NCI-H510A treated with DMSO at 0.1 percent for 48 hours (cell line): ENCODE measurements around the gene BRF1.

Experiments
- DNase-seq: peaks from one replicate; lab custom pipeline; 2025; lab: John Stamatoyannopoulos, UW

The BRF1 gene

DNA sequence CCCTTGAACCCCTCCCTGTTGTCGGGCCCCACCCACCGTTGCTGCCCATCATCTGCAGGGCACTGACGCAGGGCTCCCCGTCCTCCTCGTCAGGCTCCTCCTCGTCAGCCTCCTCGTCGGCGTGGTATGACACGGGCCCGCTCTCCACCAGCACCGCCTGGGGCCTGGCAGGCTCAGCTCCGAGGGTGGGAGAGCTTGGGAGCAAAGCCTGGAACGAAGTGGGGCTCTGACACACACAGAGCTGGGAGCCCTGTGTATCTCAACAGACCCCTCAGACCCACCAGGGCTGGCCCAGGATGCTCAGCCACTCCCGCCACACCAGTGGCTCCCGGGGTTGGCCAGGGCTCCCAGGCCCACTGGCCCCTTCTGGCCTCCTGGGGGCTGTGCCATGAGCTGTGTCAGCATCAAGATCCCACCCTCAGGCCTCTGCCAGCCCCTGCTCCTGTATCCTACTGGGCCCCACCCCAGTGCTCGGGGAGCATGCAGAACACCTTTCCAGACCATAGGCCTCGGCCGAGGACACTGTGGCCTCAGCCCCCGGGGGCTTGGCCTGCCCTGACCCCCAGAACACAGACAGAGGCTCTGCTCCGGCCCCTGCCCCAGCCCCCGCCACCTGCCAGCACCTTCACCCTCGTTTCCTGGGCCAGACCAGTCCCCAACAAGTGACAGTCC lies 89.6 kb downstream of the BRF1 start:
- DNase-seq, result no peak

DNA sequence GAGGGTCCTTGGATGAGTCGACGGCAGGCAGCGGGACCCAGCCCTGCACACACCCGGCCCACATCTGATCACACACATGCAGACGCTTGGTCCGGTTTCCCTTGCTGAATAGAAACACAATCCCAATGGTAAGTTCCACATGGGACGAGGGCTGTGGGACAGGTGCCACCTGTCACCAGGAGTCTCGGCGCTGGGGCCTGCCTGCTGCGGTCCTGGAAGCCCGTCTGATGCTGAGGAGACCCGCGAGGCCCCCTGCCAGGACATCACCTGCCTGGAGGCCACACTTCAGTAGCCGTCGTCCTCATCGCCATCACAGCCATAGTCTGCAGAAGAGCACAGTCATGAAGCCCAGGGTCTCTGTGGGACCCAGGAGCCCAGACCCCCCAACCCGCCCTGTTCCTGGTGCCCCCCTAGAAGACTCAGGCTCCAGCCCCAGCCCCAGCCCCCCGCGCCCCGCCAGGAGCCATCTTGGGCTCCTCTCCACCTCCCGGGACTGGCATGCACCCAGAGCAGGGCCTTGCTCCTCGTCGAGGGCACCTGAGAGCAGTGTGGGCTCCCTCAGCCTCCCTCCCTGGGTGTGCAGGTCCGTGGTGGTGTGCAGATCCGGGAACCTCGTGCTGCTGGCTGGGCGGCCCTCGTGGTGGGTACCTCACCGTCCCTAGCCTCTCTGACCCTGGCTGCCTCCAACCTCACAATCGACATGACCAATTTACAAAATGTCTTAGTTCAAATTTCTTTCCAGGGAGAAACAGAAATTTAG lies 90.4 kb downstream of the BRF1 start:
- no peak for DNase-seq

DNA sequence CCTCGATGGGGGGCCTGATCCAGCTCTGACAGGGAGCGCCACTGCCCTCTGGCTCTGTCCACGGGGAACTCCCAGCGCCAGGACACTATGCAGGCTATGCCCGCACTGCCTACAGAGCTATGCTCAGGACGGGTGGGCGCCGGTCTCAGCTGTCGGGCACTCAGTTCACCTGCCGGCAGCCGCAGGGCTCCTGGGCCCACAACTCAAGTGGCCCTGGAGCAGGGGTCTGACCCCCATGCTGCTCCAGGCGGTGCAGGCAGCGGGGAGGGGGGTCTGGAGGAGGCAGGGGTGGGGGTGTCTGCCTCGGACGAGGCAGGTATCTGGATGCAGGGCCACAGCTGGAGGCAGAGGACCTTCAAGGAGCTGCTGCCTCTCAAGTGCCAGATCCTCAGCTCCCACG lies 91.2 kb downstream of the BRF1 start:
- DNase-seq, result no peak

DNA sequence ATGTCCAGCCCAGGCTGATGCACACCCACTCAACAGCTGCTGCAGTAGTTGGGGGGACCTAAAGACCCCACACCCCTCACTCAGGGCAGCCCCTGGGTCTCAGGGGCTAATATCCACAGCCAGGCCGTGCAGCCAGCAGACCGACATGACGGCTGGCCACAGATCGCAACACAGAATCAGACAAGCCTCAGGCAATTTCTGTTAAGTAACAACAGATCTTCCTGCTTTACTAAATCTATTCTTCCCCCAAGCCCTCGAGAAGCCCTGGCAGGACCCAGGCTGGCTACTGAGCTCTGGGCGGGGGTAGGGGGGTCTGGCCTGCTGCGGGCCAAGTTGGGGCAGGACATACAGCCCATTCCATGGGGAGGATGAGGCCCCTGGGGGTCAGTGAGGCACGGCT lies 91.7 kb downstream of the BRF1 start:
- DNase-seq, result no peak

DNA sequence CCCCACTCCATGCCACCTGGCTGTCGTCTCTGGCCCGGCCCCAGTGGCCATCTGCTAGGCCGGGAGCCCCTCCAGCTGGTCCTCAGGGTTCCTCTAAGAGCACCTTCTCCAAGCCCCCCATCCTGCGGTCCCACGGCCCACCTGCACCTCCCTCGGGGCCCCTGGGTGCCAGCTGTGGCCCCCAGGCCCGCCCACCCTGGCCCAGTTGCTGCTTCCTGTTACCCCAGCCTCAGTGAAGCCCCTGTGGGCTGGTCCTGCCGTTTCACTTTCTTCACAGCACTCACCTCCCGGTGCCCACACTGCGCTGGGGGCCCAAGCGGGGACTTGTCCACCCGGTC lies 92.1 kb downstream of the BRF1 start:
- DNase-seq, result no peak

DNA sequence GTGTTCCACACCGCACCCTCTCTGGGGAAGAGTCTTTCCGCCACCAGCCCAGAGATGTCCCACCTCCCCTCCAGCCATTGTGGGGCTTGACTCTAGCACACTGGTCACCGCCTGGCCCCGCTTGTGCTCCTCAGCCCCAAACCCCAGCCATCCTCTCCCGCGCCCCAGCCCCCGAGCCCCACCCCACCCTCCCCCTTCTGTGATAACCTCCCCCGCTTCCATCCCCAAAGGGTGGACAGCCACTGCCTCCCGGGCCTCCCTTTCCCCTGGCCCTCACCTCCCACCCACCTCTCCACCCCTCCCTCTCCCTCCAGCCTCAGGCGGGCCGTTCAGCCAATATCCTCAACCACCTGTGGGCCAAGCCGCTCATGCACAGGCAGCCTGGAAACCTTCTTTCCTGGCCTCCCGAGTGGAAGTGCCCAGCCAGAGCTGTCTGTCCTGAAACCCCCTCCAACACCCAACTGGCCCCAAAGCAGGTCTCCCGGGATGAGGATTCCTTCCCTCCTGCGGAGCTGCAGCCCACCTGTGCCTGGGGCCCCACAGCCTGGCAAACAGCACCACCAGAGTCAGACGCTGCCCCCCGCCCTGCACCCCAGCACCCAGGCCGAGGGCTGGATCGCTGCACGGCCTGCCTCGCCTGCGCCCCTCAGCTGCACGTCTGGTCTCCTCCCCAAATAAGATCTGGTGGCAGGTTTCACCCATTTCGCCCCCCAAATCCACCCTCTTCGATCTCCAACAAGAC lies 92.6 kb downstream of the BRF1 start:
- DNase-seq, result no peak

DNA sequence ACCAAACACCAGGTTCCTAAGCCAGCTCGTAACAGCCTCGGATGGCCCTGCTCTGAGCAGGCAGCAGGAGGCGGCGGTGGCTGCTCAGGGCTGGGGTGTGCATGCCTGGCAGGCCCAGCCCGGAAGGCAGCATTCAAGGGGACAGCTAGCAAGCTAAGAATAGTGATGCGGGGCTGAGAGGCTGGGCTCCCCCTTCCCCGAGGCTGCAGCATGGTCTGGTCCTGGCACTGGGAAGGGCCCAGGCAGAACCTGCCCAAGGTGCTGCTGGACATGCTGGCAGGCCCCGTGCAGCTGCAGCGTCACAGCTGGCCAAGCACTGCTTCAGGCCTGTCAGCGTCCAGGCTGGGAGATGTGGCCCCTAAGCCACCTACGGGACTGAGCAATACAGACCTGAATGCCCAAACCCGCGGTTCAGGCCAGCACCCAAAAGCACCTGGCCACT lies 93.3 kb downstream of the BRF1 start:
- DNase-seq, result no peak

DNA sequence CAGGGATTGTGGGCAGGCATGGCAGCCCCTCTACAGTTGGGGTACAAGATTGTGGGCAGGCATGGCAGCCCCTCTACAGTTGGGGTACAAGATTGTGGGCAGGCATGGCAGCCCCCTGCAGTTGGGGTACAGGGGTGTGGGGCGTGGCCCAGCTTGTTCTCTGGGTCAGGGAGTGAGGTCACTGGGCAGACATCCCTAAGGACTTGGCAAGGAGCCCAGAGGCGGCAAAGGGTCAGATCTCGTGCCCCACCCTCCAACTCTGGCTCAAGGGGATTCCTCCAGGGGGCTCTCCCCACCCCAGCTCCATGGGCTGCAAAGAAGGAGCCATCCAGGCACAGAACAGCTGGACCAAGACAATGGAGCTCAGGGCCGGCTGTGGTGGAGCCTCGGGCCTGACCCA lies 93.9 kb downstream of the BRF1 start:
- no peak for DNase-seq

DNA sequence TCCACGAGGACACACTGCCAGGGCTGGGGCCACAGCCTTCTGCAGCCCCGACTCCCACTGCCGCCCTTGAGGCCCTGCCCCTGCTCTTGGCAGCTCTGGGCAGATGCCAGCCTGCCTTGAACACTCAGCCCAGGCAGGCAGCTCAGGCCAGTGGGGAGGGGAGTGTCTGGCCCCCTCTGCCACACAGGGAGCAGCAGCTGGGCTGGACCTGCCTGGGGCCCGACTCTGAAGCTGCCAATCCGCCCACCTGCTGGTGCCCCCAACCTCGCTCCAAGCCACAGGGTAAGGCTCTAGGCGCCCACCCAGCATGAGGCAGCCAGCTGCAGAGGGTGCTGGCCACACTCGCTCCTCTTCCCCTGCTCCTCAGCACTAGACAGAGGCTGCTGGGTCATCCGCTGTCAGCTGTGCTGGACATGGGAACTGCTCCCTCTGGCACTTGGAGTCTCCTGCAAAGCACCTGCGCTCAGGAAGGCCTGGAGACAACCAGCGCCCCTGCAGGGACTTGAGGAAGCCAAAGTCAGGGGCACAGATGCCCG lies 95.1 kb downstream of the BRF1 start:
- DNase-seq, result no peak

DNA sequence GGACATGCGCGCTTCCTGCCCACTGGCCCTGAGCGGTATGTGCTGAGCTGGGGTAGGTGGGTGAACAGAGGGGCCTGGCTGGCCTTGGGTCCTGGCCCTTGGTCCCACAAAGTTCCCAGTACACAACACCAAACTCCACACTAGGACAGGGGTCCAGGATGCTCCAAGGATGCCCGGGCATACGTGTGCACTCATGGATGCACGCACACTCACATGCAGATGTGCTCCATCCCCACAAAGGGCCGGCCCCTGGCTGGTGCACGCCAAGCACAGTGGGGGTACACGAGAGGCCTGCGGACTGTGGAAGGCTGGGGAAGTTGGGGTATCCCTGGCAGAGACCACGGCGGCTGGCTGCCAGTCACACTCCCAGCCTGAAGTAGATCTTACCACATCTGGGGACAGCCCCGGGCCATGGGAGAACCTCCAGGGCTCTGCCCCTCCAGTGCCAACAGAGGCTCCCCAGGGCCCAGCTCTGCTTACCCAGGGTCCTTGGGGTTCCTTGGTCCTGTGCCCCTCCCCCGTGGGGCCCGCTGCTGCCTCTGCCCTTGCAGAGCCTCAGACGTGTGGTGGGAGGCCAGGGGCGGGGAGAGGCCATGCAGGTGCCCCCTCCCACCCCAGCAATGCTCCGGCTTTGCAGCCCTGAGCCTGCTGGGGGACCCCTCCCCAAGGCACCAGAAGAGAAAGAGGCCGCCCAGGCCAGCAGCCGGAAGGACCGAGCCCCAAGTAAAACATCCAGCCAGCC lies 95.7 kb downstream of the BRF1 start:
- no peak for DNase-seq

DNA sequence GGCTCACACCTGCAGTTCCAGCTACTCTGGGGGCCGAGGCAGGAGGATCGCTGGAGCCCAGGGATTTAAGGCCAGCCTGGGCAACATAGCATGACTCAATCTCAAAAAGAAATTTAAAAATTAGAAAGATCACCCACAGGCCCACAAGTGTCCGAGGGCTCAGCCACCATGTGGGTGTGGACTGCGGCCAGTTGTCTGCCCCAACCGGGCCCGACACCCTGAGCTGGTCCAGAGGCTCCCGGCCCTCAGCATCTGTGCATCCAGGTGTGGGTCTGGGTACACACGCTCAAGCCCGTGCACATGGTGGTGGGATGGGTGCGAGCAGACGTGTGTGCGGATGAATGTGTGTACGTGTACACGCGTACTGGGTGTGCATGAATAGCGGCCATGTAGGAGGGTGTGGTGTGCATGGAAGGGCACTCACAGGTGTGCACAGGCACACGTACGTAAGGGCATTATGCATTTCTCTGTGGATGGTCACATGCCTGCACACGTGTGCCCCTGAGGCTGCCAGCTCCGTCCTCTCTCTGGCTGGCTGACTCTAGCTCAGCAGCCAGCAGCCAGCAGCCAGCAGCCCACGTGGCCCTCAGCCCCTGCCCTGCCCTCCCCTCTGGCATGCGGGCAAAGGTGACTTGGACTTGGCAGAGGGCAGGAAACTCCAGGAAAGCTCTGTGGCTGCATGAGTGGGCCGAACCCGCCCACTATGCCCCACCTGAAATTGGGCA lies 96.4 kb downstream of the BRF1 start:
- DNase-seq, result no peak

DNA sequence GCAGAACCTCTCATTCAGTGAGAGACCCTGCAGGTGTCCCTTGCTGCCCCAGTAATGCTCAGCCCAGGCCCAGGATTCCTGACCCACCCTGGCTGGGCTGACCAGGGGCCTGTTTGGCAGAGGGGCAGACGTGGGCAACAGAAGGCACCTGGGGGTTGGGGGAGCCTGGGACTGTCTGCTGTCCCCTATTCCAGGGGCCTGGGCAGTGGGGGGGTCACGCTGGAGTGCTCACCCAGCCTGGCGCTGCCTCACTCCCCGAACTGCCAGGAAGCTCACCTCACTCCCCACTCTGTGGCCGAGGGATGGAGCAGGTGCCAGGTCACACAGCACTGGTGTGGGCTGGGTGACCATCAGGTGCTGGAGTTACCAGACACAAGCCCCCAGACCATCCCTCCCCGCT lies 97.1 kb downstream of the BRF1 start:
- DNase-seq, result no peak

DNA sequence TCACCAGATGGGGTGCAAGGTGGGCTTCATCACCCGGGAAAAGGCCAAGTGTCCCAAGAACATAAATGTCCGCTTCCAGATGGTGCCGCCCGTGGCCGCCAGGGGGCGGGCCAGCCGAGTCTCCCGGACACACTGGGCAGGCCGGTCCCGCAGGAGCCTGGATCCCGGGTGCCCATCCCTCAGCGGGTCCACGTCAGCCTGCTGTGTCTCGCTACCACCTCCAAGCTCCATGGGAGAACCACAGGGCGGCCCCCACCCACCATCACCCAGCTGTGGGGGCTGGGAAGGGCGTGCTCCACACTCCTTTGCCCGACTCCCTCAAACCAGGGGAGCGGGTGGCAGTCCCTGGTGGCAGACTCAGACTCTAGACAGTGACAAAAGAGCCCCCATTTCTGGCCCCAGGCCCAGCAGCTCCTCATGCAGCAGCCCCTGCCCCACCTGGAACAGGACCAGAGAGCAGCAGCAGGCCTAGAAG lies 97.7 kb downstream of the BRF1 start:
- DNase-seq, result peak; percentile 20

DNA sequence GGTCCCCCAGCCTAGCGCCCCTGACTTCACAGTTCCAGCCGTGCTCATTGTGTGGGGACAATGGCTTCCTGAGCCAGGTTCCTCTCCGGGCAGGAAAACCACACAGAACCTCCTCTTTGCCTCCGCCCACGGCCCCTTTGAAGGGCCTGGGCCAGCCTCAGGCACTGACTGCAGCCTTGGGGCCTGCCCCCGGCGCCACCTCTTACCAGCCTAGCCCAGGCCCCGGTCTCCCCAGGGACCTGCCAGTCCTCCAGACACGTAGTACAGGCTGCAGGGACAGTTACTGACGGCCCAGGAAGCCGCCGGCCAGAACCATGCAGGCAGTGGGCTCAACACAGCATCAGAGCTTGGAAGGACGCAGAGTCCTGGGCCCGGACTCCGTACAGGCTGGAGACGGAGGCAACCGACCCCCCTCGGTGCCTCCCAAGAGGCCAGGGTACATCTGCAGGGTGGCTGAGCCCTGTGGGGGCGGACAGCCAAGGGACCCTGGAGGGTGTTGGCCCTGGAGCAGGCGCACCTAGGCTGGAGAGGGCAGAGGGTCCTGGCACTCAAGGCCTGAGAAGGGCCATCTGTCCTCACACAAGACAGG lies 98.8 kb downstream of the BRF1 start:
- DNase-seq, result no peak

DNA sequence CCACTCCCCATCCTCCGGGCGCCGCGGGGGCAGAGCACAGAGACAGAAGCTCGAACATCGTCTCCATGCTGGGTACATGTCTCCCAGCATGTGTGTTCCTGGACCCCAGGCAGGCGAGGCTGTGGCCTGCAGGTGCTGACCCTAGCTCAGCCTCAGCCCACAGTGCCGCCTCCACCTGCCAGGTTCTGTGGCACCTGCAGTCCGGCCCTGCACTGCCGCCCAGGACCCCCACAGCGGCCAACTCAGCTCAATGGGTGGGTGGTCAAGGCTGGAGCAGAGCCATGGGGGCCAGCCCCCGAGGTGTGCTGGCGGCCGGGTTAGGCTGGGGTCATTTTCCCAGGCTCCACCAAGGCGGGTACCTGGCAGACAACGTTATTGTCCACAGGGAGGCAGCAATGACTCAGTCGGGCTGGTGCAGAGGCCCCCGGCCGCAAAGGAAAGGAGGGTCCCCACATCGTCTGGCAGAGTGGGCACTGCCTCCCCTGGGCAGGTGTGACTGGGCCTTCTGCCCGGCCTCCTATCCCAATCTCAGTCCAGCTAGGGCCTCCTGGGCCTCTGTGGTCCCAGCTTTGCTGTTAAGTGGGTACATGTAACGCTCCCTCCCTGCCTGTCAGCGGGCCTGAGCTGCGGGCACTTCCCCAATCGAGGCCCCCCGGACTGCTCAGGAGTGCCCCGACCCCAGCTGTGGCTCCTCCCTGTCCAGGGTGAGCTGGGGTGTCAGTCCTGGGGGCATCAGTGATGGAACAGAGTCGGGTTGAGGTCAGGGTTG lies 99.5 kb downstream of the BRF1 start:
- DNase-seq, result no peak

DNA sequence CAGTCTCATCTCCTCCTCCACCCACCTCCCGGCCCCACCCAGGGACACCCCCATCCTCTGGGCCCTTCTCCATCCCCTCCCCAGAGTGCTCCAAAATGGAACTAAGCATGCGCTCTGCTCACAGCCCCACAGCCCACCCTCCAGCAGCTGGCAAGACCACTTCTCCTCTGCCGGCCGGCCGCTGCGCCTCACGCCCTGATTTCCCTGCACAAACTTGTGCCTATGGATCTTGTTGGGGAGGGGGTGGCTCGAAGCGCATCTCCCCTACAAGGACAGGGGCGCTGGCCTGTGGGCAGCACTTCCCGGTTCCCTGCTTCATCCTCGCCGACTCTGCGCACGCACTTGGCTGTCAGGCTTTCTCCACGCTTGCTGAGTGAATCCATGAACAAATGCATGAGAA lies 100.2 kb downstream of the BRF1 start:
- DNase-seq, result no peak

DNA sequence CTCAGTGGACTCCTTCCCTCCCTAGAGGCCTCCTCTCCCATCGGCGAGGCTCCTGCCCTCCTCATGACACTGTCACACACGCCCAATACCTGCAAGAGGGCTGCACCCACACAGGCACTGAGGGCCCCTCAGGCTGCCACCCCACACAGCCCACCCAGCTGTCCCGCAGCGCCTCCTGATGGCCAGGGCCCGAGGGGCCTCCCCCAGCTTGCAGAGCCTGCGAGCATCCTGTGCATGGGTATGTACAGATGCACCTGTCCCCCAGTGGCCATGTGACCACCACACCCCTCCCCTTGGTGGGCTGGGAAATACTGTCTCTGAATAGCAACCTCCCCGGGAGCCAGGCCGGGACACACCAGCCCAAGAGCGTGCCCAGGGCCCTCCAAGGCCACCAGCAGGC lies 100.7 kb downstream of the BRF1 start:
- DNase-seq, result no peak

DNA sequence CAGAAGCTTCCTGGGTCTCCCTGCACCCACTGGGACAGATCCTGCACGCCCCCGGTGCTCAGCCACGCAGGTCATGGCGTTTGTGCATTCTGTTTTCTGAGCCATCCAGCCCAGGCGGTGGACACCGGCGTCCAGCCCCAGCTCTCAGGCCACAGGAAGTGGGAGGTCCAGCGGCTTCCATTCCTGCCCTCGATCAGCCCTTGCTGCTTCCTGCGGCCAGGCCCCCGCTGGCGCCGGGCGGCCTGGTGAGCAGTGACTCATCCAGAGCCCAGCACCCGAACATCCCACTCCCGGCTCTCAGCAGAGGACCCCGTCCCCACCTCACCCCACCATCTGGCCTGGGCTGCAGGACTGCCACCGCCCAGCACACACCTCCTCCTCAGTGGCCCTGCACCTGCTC lies 101.7 kb downstream of the BRF1 start:
- DNase-seq, result no peak

DNA sequence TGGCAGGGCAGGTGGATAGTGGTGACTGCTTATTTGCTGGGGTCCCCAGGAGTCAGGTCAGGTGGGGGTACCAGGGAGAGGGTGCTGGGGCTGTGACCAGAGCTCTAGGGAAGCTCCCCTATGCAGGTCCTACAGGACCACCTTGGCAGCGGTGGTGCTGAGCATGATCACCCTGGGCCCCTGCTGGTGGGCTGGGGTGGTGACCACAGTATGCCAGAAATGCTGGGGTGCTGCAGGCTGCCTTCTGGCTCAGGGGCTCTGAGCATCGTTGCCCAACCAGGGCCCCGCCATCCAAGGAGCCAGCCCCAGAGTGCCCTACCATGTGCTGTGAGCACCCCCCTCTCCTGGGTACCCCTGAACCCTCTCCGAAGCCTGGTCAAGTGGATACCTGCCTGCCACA lies 102.2 kb downstream of the BRF1 start:
- no peak for DNase-seq

DNA sequence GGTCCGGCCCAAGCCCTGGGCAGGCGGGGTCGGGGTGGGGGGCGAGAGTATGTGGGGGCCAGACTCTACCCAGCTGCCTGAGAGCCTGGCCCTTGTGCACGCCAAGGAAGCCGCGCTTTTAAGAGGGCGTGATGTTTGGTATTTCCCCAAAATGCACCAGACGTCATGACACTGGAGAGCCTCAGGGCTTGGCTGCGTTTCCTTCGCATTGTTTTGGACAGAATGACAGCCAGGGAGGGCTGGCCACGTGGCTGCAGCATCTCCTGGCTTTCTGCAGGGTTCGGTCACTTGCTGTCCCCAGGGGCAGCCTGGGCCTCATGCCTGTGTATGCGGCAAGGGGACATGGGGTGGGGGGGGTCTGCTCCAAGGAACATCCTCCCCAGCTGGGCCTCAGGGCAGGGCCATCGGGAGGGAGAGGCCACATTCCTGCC lies 103.6 kb downstream of the BRF1 start:
- DNase-seq, result no peak
